Hypothalamus (tissue), 51 donors: Measurements from ENCODE around the gene TRPM8.
"Not testable (repeated sequence)": the region's sequence is repeated elsewhere in the genome, so short reads cannot be mapped to it uniquely, and the experiment has no call there.

ENCODE experiments used
- DNase-seq, 51 donors: peaks; one replicate each; lab custom pipeline; 2025; lab: John Stamatoyannopoulos, UW

TRPM8 gene

GRCh38 chr2:233917116-233917515 is at the start of gene TRPM8:
TRPM8 (plus strand) TSS chr2:233917373; CDS start chr2:233926538, 9,165 bp downstream.
- no peak for DNase-seq

- peak in 2 of 51 donors; percentile 3 to 13 for DNase-seq
These were observed 49.1 kb upstream of the TRPM8 start, which contains the start of gene MSL3B for GRCh38 chr2:233867993-233868532. MSL3B (minus strand) TSS chr2:233868386.

GRCh38 chr2:233871432-233871831 is 45.7 kb upstream of the TRPM8 start:
- DNase-seq: no peak

GRCh38 chr2:233872125-233872524 is 45.0 kb upstream of the TRPM8 start:
- not testable (repeated sequence) for DNase-seq

- no peak for DNase-seq
These were observed 34.8 kb upstream of the TRPM8 start for GRCh38 chr2:233882353-233882752.

- DNase-seq: no peak
These were observed 24.4 kb upstream of the TRPM8 start for GRCh38 chr2:233892793-233893192.

GRCh38 chr2:233896253-233896652 is 20.9 kb upstream of the TRPM8 start:
- DNase-seq: not testable (repeated sequence)

- DNase-seq: no peak
These were observed 15.8 kb upstream of the TRPM8 start for GRCh38 chr2:233901367-233901766.

GRCh38 chr2:233901884-233902283 is 15.3 kb upstream of the TRPM8 start:
- DNase-seq: no peak

GRCh38 chr2:233905945-233906344 is 11.2 kb upstream of the TRPM8 start:
- DNase-seq: no peak

- no peak for DNase-seq
These were observed 9.5 kb upstream of the TRPM8 start for GRCh38 chr2:233907627-233908026.

- no peak for DNase-seq
These were observed 4.3 kb upstream of the TRPM8 start for GRCh38 chr2:233912691-233913423.

- DNase-seq: peak in 1 of 51 donors; percentile 5
These were observed 2.0 kb upstream of the TRPM8 start for GRCh38 chr2:233915128-233915527.

GRCh38 chr2:233919319-233919718 is 2.1 kb downstream of the TRPM8 start:
- no peak for DNase-seq

GRCh38 chr2:233919938-233920337 is 2.8 kb downstream of the TRPM8 start:
- DNase-seq: no peak

- DNase-seq: no peak
These were observed 5.3 kb downstream of the TRPM8 start for GRCh38 chr2:233922471-233922870.

- no peak for DNase-seq
These were observed 8.2 kb downstream of the TRPM8 start for GRCh38 chr2:233925402-233925801.

- DNase-seq: no peak
These were observed 9.6 kb downstream of the TRPM8 start for GRCh38 chr2:233926806-233927205.

- peak in 5 of 51 donors; percentile 3 to 17 (median 13) for DNase-seq
These were observed 11.6 kb downstream of the TRPM8 start for GRCh38 chr2:233928594-233929351.

GRCh38 chr2:233929352-233930022 is 12.3 kb downstream of the TRPM8 start:
- DNase-seq: no peak

GRCh38 chr2:233934524-233934923 is 17.4 kb downstream of the TRPM8 start:
- DNase-seq: no peak
